Effector memory CD4-positive, alpha-beta T cell (primary cell): Measurements from ENCODE around the gene ABR.

ENCODE experiments used
- DNase-seq, 3 donors: peaks; one replicate each; pipeline ENCODE4 v3.0.0-alpha.2; 2020
- H3K27ac ChIP-seq: 2 replicates; pipeline ENCODE4 v1.7.0; 2013; ENCODE audit warnings: mild to moderate bottlenecking, low read length, moderate library complexity; ENCODE audit not compliant: insufficient read depth, poor library complexity, severe bottlenecking
- H3K27me3 ChIP-seq: replicated peaks from 2 replicates; pipeline ENCODE4 v1.7.0; 2013; ENCODE audit warnings: mild to moderate bottlenecking, low read length; ENCODE audit not compliant: insufficient read depth, control insufficient read depth, poor library complexity, severe bottlenecking
- H3K36me3 ChIP-seq: 2 replicates; pipeline ENCODE4 v1.7.0; 2013; ENCODE audit warnings: mild to moderate bottlenecking, low read length, moderate library complexity; ENCODE audit not compliant: control insufficient read depth, insufficient read depth
- H3K4me1 ChIP-seq: 2 replicates; pipeline ENCODE4 v1.7.0; 2013; ENCODE audit warnings: low read length, mild to moderate bottlenecking; ENCODE audit not compliant: control insufficient read depth, insufficient read depth, poor library complexity, severe bottlenecking
- H3K4me3 ChIP-seq: 2 replicates; pipeline ENCODE4 v1.7.0; 2013; ENCODE audit warnings: low read length, low read depth, mild to moderate bottlenecking; ENCODE audit not compliant: insufficient read depth, poor library complexity, severe bottlenecking
- H3K9me3 ChIP-seq: 2 replicates; pipeline ENCODE4 v1.7.0; 2013; ENCODE audit warnings: mild to moderate bottlenecking, low read length, moderate library complexity; ENCODE audit not compliant: control insufficient read depth

The ABR gene

DNA sequence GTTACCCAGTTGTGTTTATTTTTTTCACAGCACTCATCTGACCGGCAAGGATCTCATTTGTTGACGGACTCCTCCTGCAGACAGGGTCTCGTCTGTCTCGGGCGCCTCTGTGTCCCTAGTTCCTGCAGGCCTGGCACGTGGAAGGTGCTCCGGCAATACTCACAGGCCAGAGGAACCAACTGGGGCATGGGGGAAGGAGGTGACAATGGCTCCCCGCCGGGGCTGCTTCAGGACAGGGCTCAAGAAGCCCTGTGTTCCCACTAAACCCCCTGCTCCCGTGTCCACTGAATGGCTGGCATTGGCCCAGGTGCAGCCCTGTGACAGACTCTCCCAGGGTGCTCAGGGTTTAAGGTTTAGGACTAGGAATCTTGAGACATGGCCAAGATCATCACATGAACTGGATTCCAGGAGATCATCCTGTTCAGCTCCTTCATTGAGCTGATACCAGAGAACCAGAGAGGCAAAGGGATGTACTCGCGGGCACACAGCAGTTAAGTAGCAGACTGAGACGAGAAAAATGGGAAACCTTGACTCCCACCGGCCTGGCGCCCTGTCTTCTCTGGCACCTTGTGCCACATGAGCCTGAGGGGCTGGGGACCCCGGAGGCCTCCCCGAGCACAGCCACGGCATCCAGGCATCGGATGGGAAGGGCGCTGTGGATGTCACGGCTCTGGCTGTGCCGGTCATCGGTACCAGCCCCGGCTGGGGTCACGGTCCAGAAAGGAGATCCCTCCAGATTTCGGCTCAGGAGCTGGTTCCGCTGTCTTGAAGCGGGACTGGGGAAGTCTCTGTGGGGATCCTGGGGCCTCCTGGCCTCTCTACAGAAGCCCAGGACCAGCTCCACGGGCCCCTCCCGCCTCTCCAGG lies 153.8 kb downstream of the ABR start:
- DNase-seq, result no peak
- H3K27ac ChIP-seq, result no peak overlapping the region
- no peaks in the 10 kb centered on the region for H3K9me3 ChIP-seq
- H3K4me1 ChIP-seq, result no peaks in the 10 kb centered on the region
- no peaks in the 10 kb centered on the region for H3K27me3 ChIP-seq
- H3K36me3 ChIP-seq, result peaks cover 11% of the 10 kb centered on the region
- H3K4me3 ChIP-seq, result no peak overlapping the region

DNA sequence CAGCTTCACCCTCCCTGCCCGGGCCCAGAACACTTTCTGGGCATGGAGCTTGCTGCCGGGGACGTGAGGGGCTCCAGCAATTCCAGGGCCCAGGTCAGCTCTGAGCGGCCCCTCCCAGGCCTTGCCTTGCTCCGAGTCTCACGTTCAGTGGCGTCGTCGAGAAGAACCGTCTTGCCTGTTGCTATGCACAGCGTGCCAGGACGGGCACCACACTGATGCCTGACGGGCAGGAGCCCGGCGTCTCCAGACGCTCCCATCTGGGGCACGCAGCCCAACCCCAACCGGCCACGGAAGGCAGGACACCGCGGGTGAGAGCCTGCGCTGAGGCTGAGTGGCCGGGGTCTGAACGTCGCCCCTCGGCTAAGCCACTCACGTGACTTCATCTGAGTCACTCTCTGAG lies 155.7 kb downstream of the ABR start:
- Histone ChIP-seq H3K4me3 (no peak overlapping the region), H3K36me3 (peaks cover 11% of the 10 kb centered on the region), H3K27ac (no peak overlapping the region), H3K27me3 (no peaks in the 10 kb centered on the region), H3K4me1 (no peaks in the 10 kb centered on the region), H3K9me3 (no peaks in the 10 kb centered on the region)
- DNase-seq, result no peak

- Histone ChIP-seq H3K4me3 (no peak overlapping the region), H3K27ac (no peak overlapping the region), H3K36me3 (peaks cover 11% of the 10 kb centered on the region), H3K4me1 (no peaks in the 10 kb centered on the region), H3K27me3 (no peaks in the 10 kb centered on the region), H3K9me3 (no peaks in the 10 kb centered on the region)
- no peak for DNase-seq
Measured at GRCh38 chr17:1022278-1023024, 157.3 kb downstream of the ABR start.

DNA sequence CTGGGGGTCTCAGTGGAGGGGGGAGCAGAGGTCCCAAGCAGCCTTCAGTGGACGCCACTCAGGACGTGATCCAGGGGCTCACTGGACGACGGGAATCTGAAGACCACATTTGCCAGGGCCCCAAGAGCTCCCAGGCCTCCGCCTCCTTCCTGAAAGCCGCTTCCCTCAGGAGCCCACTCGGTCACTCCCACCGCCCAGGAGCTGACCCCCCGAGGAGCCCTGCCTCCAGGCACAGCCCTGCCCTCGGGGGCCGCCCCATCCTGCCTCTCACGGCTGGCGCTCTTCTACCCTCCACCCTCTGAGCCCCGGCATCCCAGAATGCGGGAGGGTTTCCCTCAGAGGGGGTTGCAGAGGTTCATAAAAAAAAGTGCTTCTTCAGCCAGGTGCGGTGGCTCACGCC lies 158.6 kb downstream of the ABR start:
- Histone ChIP-seq H3K4me3 (no peak overlapping the region), H3K27me3 (no peaks in the 10 kb centered on the region), H3K27ac (no peak overlapping the region), H3K9me3 (no peaks in the 10 kb centered on the region), H3K4me1 (no peaks in the 10 kb centered on the region), H3K36me3 (peaks cover 5% of the 10 kb centered on the region)
- DNase-seq, result no peak

- DNase-seq, result no peak
- no peak overlapping the region for H3K4me3 ChIP-seq
Measured at GRCh38 chr17:1019451-1019850, 160.3 kb downstream of the ABR start.

GRCh38 chr17:1018547-1018946 lies 161.2 kb downstream of the ABR start:
- Histone ChIP-seq H3K36me3 (no peaks in the 10 kb centered on the region), H3K4me3 (no peak overlapping the region), H3K9me3 (no peaks in the 10 kb centered on the region), H3K4me1 (no peaks in the 10 kb centered on the region), H3K27me3 (no peaks in the 10 kb centered on the region), H3K27ac (no peak overlapping the region)
- DNase-seq, result no peak

More at GRCh38 chr17:1019451-1019850, 160.3 kb downstream of the ABR start:
- H3K27me3 ChIP-seq, result no peaks in the 10 kb centered on the region
- H3K4me1 ChIP-seq, result no peaks in the 10 kb centered on the region
- no peak overlapping the region for H3K27ac ChIP-seq
- no peaks in the 10 kb centered on the region for H3K9me3 ChIP-seq
- H3K36me3 ChIP-seq, result no peaks in the 10 kb centered on the region

DNA sequence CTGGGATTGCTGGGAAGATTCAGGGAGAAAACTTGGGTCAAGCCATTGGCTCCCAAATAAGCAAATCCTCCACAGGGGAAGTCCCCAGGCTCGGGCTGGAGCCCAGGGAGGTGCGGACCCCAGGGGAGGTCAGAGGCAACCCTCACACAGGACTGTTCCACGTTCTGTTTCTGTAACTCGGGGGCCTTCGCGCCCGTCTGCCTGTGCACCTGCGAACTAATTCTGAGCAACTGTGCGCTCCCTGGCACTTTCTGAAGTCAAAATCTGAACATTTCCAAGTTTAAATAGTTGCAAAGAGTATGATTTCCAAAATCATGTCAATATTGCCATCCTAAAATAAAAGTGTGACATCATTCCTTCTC lies 166.1 kb downstream of the ABR start:
- no peaks in the 10 kb centered on the region for H3K27me3 ChIP-seq
- H3K36me3 ChIP-seq, result peaks cover 44% of the 10 kb centered on the region
- no peak overlapping the region for H3K27ac ChIP-seq
- no peak for DNase-seq
- no peaks in the 10 kb centered on the region for H3K9me3 ChIP-seq
- no peak overlapping the region for H3K4me3 ChIP-seq
- no peaks in the 10 kb centered on the region for H3K4me1 ChIP-seq

GRCh38 chr17:1012823-1013728 lies 166.7 kb downstream of the ABR start:
- Histone ChIP-seq H3K4me3 (no peak overlapping the region), H3K36me3 (peaks cover 50% of the 10 kb centered on the region), H3K4me1 (no peaks in the 10 kb centered on the region), H3K27me3 (no peaks in the 10 kb centered on the region), H3K9me3 (no peaks in the 10 kb centered on the region), H3K27ac (no peak overlapping the region)
- no peak for DNase-seq

DNA sequence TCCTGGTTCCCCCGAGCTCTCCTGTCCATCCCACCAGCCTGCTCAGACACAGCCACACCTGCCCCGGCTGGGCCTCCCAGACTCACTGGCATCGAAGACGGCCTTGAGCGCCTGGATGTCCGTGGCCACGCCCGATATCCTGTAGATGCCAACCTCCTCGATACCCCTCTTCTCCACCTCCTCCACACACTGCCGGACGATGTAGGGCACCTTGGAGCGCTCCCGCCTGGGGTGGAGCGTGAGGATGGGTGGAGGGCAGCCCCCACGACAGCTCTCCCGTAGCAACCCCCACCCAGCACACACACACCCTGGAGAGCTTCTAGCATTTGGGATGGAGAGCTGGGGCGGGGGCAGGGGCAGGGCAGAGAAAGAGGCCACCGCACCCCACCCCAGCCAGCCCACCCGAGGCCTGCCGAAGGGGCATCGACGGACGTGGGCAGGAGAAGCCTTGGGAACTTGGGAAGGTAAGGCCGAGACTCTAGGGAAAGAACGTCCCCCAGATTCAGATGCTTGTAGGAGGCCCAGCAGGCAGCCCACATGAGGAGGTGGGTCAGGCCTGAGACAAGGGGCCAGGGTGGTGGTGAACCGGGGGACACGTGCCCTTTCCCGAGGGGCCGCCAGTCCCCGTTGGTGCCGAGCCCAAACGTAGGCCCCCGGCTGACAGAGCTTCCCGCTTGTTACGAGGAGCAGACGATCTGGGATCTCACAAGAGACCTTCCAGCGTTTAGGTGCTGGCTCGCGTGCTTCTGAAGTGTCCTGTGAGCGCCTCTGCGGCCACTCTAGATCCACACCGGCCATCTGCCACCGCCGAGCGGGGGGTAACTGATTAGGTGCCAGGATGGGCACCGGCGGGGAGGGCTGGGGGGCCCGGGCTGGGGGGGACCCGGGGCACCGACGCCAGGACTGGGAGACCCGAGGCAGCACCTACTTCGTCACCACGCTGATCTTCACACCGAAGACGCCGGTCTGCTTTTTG lies 167.7 kb downstream of the ABR start:
- no peaks in the 10 kb centered on the region for H3K9me3 ChIP-seq
- H3K27ac ChIP-seq, result no peak overlapping the region
- peaks cover 61% of the 10 kb centered on the region for H3K36me3 ChIP-seq
- no peaks in the 10 kb centered on the region for H3K27me3 ChIP-seq
- no peaks in the 10 kb centered on the region for H3K4me1 ChIP-seq
- DNase-seq, result no peak
- H3K4me3 ChIP-seq, result no peak overlapping the region
